Panc1 (cell line): ENCODE measurements around the gene IVD. TPM values are rescaled to one million over a fixed set of nuclear protein-coding genes. Genes with fewer than 3 reads are reported as not detected.

Experiments
- ATAC-seq: fragments of 200-7000 bp; cut with Tn5 transposase; 2 replicates; pipeline ENCODE4 v1.9.1; 2020; ENCODE audit warnings: mild to moderate bottlenecking, moderate library complexity
- BruUV-seq: library from RNA; stranded (reverse); fragments of 400-500 nt; replicated peaks from 2 replicates; lab custom pipeline; 2021; lab: Mats Ljungman, UMichigan
- CTCF ChIA-PET: fragments of 300-600 bp; sonication (Branson Sonifier 250); formaldehyde crosslinking; loops from one replicate; lab custom pipeline; 2022; ENCODE audit warnings: antibody characterized with exemption; lab: Charles Lee
- POLR2A ChIA-PET: fragments of 300-600 bp; sonication (Branson Sonifier 250); formaldehyde crosslinking; loops from one replicate; lab custom pipeline; 2022; ENCODE audit warnings: antibody characterized with exemption; lab: Charles Lee
- DNase-seq: peaks from one replicate; pipeline ENCODE4 v3.0.0-alpha.2; 2010; ENCODE audit warnings: low read depth, low spot score
- H3K27ac ChIP-seq: 2 replicates; pipeline ENCODE4 v1.5.1; 2011; ENCODE audit warnings: mild to moderate bottlenecking, low read length, inconsistent platforms
- H3K27me3 ChIP-seq: fragments of 200-500 bp; sonication (Bioruptor generic); 2 replicates; pipeline ENCODE4 v1.6.0; 2014; ENCODE audit warnings: low read length, inconsistent platforms; ENCODE audit not compliant: control insufficient read depth, insufficient read depth
- H3K36me3 ChIP-seq: fragments of 200-500 bp; sonication (Bioruptor generic); 2 replicates; pipeline ENCODE4 v1.5.1; 2014; ENCODE audit warnings: inconsistent platforms, mild to moderate bottlenecking, low read length, moderate library complexity; ENCODE audit not compliant: control insufficient read depth, insufficient read depth
- H3K4me1 ChIP-seq: 2 replicates; pipeline ENCODE4 v1.5.1; 2011; ENCODE audit warnings: inconsistent platforms, mild to moderate bottlenecking, low read length, moderate library complexity; ENCODE audit not compliant: control insufficient read depth, insufficient read depth
- H3K4me3 ChIP-seq, 2 experiments: 2 replicates each; pipeline ENCODE4 v1.5.1; 2011 to 2012; ENCODE audit warnings: low read depth in 2 of 2, low read length in 2 of 2, mild to moderate bottlenecking in 2 of 2, inconsistent platforms in 1 of 2, moderate library complexity in 1 of 2
- H3K9me3 ChIP-seq: fragments of 200-500 bp; sonication (Bioruptor generic); 2 replicates; pipeline ENCODE4 v1.5.1; 2014; ENCODE audit warnings: low read depth, mild to moderate bottlenecking, inconsistent platforms, low read length, moderate library complexity; ENCODE audit not compliant: control insufficient read depth, insufficient read depth
- CTCF ChIP-seq: fragments of 450-650 bp; IDR thresholded peaks from 2 replicates; pipeline ENCODE4 v1.5.1; 2017; ENCODE audit warnings: mild to moderate bottlenecking
- POLR2AphosphoS5 ChIP-seq: IDR thresholded peaks from 2 replicates; pipeline ENCODE4 v1.6.1; 2012; ENCODE audit warnings: mild to moderate bottlenecking, low read depth, low read length, moderate library complexity
- REST ChIP-seq, 2 experiments: IDR thresholded peaks; 2 replicates each; pipeline ENCODE4 v1.6.1; 2011 to 2012; ENCODE audit warnings: low read depth in 2 of 2, control low read depth in 1 of 2, low read length in 1 of 2, mild to moderate bottlenecking in 1 of 2, moderate library complexity in 1 of 2; ENCODE audit not compliant: insufficient read depth in 1 of 2
- SIN3A ChIP-seq: IDR thresholded peaks from 2 replicates; pipeline ENCODE4 v1.6.1; 2012; ENCODE audit warnings: low read depth, mild to moderate bottlenecking, low read length, moderate library complexity, borderline replicate concordance; ENCODE audit not compliant: insufficient read depth
- TCF7L2 ChIP-seq: IDR thresholded peaks from 2 replicates; pipeline ENCODE4 v1.6.1; 2011; ENCODE audit warnings: mild to moderate bottlenecking, low read depth, low read length, inconsistent platforms
- in situ Hi-C: cut with HindIII; loops from 2 replicates; pipeline ENCODE4 v1.10.0; 2016; ENCODE audit warnings: low sequenced_read_pairs, low pct_unique_long_range_greater_than_20kb
- intact Hi-C: fragments of 100-400 bp; cut with micrococcal nuclease; formaldehyde crosslinking; loops from one replicate; pipeline ENCODE4 v1.10.0; 2022; ENCODE audit not compliant: unreplicated experiment
- total RNA-seq: library from RNA; stranded (reverse); gene quantifications from one replicate; pipeline ENCODE4 v1.2.1, GENCODE V29; 2021; ENCODE audit not compliant: unreplicated experiment

IVD gene
- total RNA-seq, 1 experiment from 2014 or later, result 74.6 TPM

DNA sequence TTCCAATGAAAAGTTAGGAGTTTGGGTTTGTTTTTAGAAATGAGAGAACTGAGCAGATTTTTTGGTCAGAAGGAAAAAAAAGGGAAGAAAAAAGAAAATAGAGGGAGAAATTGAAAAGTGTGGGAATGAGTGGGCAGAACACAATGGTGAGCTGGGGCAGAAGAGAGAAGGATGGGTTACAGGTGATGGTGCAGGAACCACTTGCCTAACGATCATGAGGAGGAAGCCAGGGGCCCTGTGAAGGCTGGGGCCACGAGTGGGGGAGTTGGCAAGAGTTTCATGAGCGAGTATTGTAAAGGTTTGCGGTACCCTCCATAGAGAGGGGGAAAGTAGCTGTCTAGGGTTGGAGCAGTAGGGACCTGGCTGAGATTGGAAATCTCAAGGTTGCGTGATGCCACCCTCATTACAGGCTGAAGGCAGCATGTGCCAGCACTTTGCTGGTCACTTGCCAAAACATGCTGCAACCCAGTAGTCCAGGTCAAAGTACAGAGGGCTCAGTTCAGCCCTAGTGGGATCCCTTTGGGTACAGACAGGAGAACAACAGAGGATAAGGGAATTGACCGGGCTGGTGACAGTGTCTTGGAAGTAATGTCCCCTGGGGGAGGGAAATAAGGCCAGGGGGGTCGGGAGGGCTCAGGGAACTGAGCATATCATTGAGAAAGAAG lies 6.6 kb downstream of the IVD start:
- ATAC-seq (0 out of 2 replicates have a peak, but pooled peaks have one; percentile 18), DNase-seq (no peak)
- no peak overlapping the region for H3K27ac ChIP-seq
- no peak overlapping the region for H3K4me3 ChIP-seq
- POLR2A ChIA-PET, result no interaction called here
- in situ Hi-C loops (no loop called here), intact Hi-C loops (no loop called here)
- CTCF ChIA-PET, result no interaction called here
- no peaks in the 10 kb centered on the region for H3K9me3 ChIP-seq
- H3K4me1 ChIP-seq, result no peaks in the 10 kb centered on the region
- no peak for TF ChIP-seq REST (IDR thresholded peaks at IDR 0.05; ENCODE audit: insufficient read depth in 1 of 2, low read depth in 2 of 2, low read length in 1 of 2)
- no peak for TF ChIP-seq POLR2AphosphoS5
- TF ChIP-seq CTCF, result no peak
- no peak for TF ChIP-seq SIN3A
- no peak for TF ChIP-seq TCF7L2
- H3K27me3 ChIP-seq, result no peaks in the 10 kb centered on the region
- H3K36me3 ChIP-seq, result peaks cover 15% of the 10 kb centered on the region
- no TSS peak for BruUV-seq

DNA sequence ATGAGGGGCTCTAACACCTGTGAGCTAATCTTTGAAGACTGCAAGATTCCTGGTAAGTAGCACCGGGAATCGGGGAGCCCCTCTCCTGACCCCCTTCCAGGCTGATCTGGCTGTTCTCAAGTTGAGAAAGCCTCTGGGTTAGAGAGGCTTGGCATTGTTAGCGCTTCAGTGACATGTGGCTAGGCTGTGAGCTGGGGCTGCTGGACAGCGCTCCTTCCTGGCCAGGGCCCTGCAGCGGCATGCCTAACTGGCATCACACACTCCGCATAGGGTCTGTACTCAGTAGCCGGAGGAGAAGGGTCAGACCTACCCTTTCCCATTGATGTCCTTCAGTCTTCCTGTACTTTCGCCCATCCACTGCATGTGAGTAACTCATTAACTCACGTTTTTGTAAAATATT lies 7.4 kb downstream of the IVD start:
- in situ Hi-C loops, result no loop called here
- ChIA-PET CTCF (no interaction called here), POLR2A (no interaction called here)
- TF ChIP-seq REST (IDR thresholded peaks at IDR 0.05; ENCODE audit: insufficient read depth in 1 of 2, low read depth in 2 of 2, low read length in 1 of 2) (peak; percentile 54 to 71; a peak in 2 of 4 replicates), SIN3A (no peak)
- Histone ChIP-seq H3K4me1 (no peaks in the 10 kb centered on the region), H3K27ac (no peak overlapping the region), H3K36me3 (peaks cover 15% of the 10 kb centered on the region), H3K27me3 (no peaks in the 10 kb centered on the region), H3K9me3 (no peaks in the 10 kb centered on the region), H3K4me3 (no peak overlapping the region)
- BruUV-seq, result no TSS peak
- intact Hi-C loops, result no loop called here
- ATAC-seq (no peak), DNase-seq (no peak)
